ENCODE measurements around the gene DISC1. TPM values are rescaled to one million over a fixed set of nuclear protein-coding genes. Genes with fewer than 3 reads are reported as not detected.

The DISC1 gene
- total RNA-seq, 1 experiment from 2014 or later = 13.5 TPM

- H3K9me3 Mint-ChIP-seq (ENCODE audit: unreplicated experiment) = peaks cover 9% of the 10 kb centered on the region
- intact Hi-C loops (cut with micrococcal nuclease; ENCODE audit: unreplicated experiment) = no loop called here
- H3K36me3 Mint-ChIP-seq (ENCODE audit: insufficient read depth, unreplicated experiment) = no peaks in the 10 kb centered on the region
- DNase-seq = no peak
- POLR2A ChIA-PET = no interaction called here
- Histone ChIP-seq H3K36me3 (ENCODE audit: control insufficient read depth, insufficient read depth, low read length) (no peaks in the 10 kb centered on the region), H3K9me3 (no peaks in the 10 kb centered on the region), H3K27me3 (replicated peaks; ENCODE audit: control insufficient read depth, insufficient read depth, low read length) (no peaks in the 10 kb centered on the region), H3K4me1 (no peaks in the 10 kb centered on the region), H3K4me3 (ENCODE audit: low read depth, low read length) (no peak overlapping the region)
- BruUV-seq (replicated peaks) = no TSS peak
- H3K27me3 Mint-ChIP-seq (ENCODE audit: insufficient read depth, unreplicated experiment) = peaks cover 19% of the 10 kb centered on the region
- TF ChIP-seq, protein P1, sequence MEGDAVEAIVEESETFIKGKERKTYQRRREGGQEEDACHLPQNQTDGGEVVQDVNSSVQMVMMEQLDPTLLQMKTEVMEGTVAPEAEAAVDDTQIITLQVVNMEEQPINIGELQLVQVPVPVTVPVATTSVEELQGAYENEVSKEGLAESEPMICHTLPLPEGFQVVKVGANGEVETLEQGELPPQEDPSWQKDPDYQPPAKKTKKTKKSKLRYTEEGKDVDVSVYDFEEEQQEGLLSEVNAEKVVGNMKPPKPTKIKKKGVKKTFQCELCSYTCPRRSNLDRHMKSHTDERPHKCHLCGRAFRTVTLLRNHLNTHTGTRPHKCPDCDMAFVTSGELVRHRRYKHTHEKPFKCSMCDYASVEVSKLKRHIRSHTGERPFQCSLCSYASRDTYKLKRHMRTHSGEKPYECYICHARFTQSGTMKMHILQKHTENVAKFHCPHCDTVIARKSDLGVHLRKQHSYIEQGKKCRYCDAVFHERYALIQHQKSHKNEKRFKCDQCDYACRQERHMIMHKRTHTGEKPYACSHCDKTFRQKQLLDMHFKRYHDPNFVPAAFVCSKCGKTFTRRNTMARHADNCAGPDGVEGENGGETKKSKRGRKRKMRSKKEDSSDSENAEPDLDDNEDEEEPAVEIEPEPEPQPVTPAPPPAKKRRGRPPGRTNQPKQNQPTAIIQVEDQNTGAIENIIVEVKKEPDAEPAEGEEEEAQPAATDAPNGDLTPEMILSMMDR (IDR thresholded peaks at IDR 0.05; ENCODE audit: insufficient read depth in 1 of 2, low read depth in 1 of 2, low read length in 1 of 2, severe bottlenecking in 1 of 2, unreplicated experiment in 1 of 2) = no peak
- CTCF ChIA-PET = no interaction called here
- no peak overlapping the region for H3K27ac Mint-ChIP-seq (ENCODE audit: unreplicated experiment)
- H3K4me1 Mint-ChIP-seq (ENCODE audit: low read depth, unreplicated experiment) = no peaks in the 10 kb centered on the region
- H3K4me3 Mint-ChIP-seq (ENCODE audit: unreplicated experiment) = no peak overlapping the region
Observed at GRCh38 chr1:232048481-232048880, 421.9 kb downstream of the DISC1 start.

GRCh38 chr1:232049335-232049734 is 422.7 kb downstream of the DISC1 start:
- TF ChIP-seq, protein P1 (IDR thresholded peaks at IDR 0.05; ENCODE audit: insufficient read depth in 1 of 2, low read depth in 1 of 2, low read length in 1 of 2, severe bottlenecking in 1 of 2, unreplicated experiment in 1 of 2) = no peak
- no peaks in the 10 kb centered on the region for H3K9me3 ChIP-seq
- Mint-ChIP-seq H3K27ac (ENCODE audit: unreplicated experiment) (no peak overlapping the region), H3K36me3 (ENCODE audit: insufficient read depth, unreplicated experiment) (no peaks in the 10 kb centered on the region), H3K27me3 (ENCODE audit: insufficient read depth, unreplicated experiment) (peaks cover 19% of the 10 kb centered on the region), H3K9me3 (ENCODE audit: unreplicated experiment) (peaks cover 9% of the 10 kb centered on the region), H3K4me3 (ENCODE audit: unreplicated experiment) (no peak overlapping the region), H3K4me1 (ENCODE audit: low read depth, unreplicated experiment) (no peaks in the 10 kb centered on the region)
- H3K4me3 ChIP-seq (ENCODE audit: low read depth, low read length) = no peak overlapping the region
- DNase-seq = no peak
- no peaks in the 10 kb centered on the region for H3K4me1 ChIP-seq
- ChIA-PET POLR2A (no interaction called here), CTCF (no interaction called here)
- intact Hi-C loops (cut with micrococcal nuclease; ENCODE audit: unreplicated experiment) = no loop called here
- BruUV-seq (replicated peaks) = no TSS peak
- H3K27me3 ChIP-seq (replicated peaks; ENCODE audit: control insufficient read depth, insufficient read depth, low read length) = no peaks in the 10 kb centered on the region
- no peaks in the 10 kb centered on the region for H3K36me3 ChIP-seq (ENCODE audit: control insufficient read depth, insufficient read depth, low read length)

DNA sequence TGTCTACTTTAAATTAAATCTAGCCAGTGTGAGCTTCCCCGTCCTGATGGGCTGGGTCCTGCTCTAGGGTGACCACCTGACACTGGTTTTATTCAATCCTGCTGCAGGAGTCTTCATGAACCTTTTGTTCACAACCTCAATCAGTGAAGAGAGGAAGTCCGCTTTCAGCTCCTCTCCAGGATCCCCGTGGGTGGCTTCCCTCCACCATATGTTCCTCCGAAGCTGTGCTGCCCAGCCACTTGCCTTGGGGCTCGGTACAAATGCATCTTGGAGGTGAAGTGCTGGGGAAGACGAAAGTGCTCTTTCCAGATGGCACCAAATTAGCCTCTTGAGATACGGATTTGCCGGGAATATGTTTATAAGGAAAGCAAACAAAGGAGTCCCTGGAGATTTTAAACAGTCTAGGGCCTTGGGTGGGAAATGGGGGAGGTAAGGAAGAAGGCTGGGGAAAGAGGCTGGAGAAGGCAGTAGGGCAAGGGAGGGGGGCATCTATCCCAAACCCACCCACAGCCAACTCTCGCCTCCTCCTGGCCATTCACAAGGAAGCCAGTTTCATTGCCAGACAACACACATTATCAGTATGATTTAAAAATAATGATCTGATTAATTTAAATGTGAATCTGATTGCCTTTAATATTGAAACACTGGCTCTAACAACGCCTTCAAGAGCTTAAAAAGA is 430.8 kb downstream of the DISC1 start:
- POLR2A ChIA-PET = no interaction called here
- DNase-seq = no peak
- no peaks in the 10 kb centered on the region for H3K9me3 Mint-ChIP-seq (ENCODE audit: unreplicated experiment)
- H3K4me3 Mint-ChIP-seq (ENCODE audit: unreplicated experiment) = no peak overlapping the region
- no peaks in the 10 kb centered on the region for H3K36me3 Mint-ChIP-seq (ENCODE audit: insufficient read depth, unreplicated experiment)
- BruUV-seq (replicated peaks) = no TSS peak
- no peak overlapping the region for H3K27ac Mint-ChIP-seq (ENCODE audit: unreplicated experiment)
- no peaks in the 10 kb centered on the region for H3K4me1 Mint-ChIP-seq (ENCODE audit: low read depth, unreplicated experiment)
- intact Hi-C loops (cut with micrococcal nuclease; ENCODE audit: unreplicated experiment) = no loop called here
- Histone ChIP-seq H3K27me3 (replicated peaks; ENCODE audit: control insufficient read depth, insufficient read depth, low read length) (no peaks in the 10 kb centered on the region), H3K4me1 (no peaks in the 10 kb centered on the region), H3K36me3 (ENCODE audit: control insufficient read depth, insufficient read depth, low read length) (no peaks in the 10 kb centered on the region), H3K4me3 (ENCODE audit: low read depth, low read length) (no peak overlapping the region), H3K9me3 (no peaks in the 10 kb centered on the region)
- peaks cover 22% of the 10 kb centered on the region for H3K27me3 Mint-ChIP-seq (ENCODE audit: insufficient read depth, unreplicated experiment)
- TF ChIP-seq, protein P1 (IDR thresholded peaks at IDR 0.05; ENCODE audit: insufficient read depth in 1 of 2, low read depth in 1 of 2, low read length in 1 of 2, severe bottlenecking in 1 of 2, unreplicated experiment in 1 of 2) = no peak
- CTCF ChIA-PET = interaction anchor here (1.0 kb wide), 1 partner anchor 10 kb away, joined by 3 read pairs; no protein-coding TSS in a partner anchor

Measured in Caco-2 (cell line).